ENCODE data around the gene MOGAT1. TPM values are rescaled to one million over a fixed set of nuclear protein-coding genes. Genes with fewer than 3 reads are reported as not detected.
"Not testable (repeated sequence)": the region's sequence is repeated elsewhere in the genome, so short reads cannot be mapped to it uniquely, and the experiment has no call there.

The MOGAT1 gene
- polyA plus RNA-seq, 6 donors from 2014 or later = not detected

GRCh38 chr2:222745836-222746559 is 74.5 kb downstream of the MOGAT1 start:
- Mint-ChIP-seq H3K36me3 (no peaks in the 10 kb centered on the region), H3K9me3 (peaks cover 0 to 5% (median 2%) of the 10 kb centered on the region in 7 donors), H3K4me1 (peaks cover 0 to 8% (median 6%) of the 10 kb centered on the region in 3 donors)

GRCh38 chr2:222747526-222748160 is 76.2 kb downstream of the MOGAT1 start:
- Mint-ChIP-seq H3K4me3 (no peak overlapping the region), H3K27ac (no peak overlapping the region), H3K4me1 (peaks cover 0 to 8% (median 8%) of the 10 kb centered on the region in 3 donors), H3K36me3 (peaks cover 0 to 6% of the 10 kb centered on the region in 2 donors), H3K27me3 (peaks cover 3 to 14% (median 12%) of the 10 kb centered on the region in 3 donors), H3K9me3 (peaks cover 0 to 17% (median 9%) of the 10 kb centered on the region in 7 donors)
- DNase-seq (no peak), ATAC-seq (ENCODE audit: low read depth in 2 of 2) (no peak)

More at GRCh38 chr2:222745836-222746559, 74.5 kb downstream of the MOGAT1 start:
- DNase-seq (no peak), ATAC-seq (ENCODE audit: low read depth in 2 of 2) (no peak)
- Mint-ChIP-seq H3K27ac (no peak overlapping the region), H3K4me3 (no peak overlapping the region), H3K27me3 (peaks cover 3 to 14% (median 12%) of the 10 kb centered on the region in 3 donors)

- peaks cover 0 to 5% (median 0%) of the 10 kb centered on the region in 3 donors for H3K4me1 Mint-ChIP-seq
- no peak overlapping the region for H3K4me3 Mint-ChIP-seq
- H3K9me3 Mint-ChIP-seq = peaks cover 0 to 18% (median 9%) of the 10 kb centered on the region in 7 donors
These were observed 79.1 kb downstream of the MOGAT1 start for GRCh38 chr2:222750533-222750932.

GRCh38 chr2:222751238-222751637 is 79.8 kb downstream of the MOGAT1 start:
- Mint-ChIP-seq H3K36me3 (peaks cover 0 to 6% of the 10 kb centered on the region in 2 donors), H3K27ac (peak overlapping the region in 1 of 6 donors; percentile 20)
- no peak for DNase-seq

More at GRCh38 chr2:222750533-222750932, 79.1 kb downstream of the MOGAT1 start:
- DNase-seq (no peak), ATAC-seq (ENCODE audit: low read depth in 2 of 2) (no peak)
- Mint-ChIP-seq H3K27me3 (peaks cover 0 to 10% (median 0%) of the 10 kb centered on the region in 3 donors), H3K27ac (no peak overlapping the region), H3K36me3 (peaks cover 0 to 6% of the 10 kb centered on the region in 2 donors)

GRCh38 chr2:222751821-222752719 is 80.6 kb downstream of the MOGAT1 start:
- ATAC-seq (ENCODE audit: low read depth in 2 of 2) = no peak
- Mint-ChIP-seq H3K27me3 (peaks cover 0 to 10% (median 0%) of the 10 kb centered on the region in 3 donors), H3K9me3 (peaks cover 0 to 18% (median 9%) of the 10 kb centered on the region in 7 donors), H3K4me3 (no peak overlapping the region), H3K36me3 (peaks cover 0 to 6% of the 10 kb centered on the region in 2 donors), H3K27ac (peak overlapping the region in 1 of 6 donors; percentile 44), H3K4me1 (peaks cover 0 to 5% (median 0%) of the 10 kb centered on the region in 3 donors)
- no peak for DNase-seq

More at GRCh38 chr2:222751238-222751637, 79.8 kb downstream of the MOGAT1 start:
- ATAC-seq (ENCODE audit: low read depth in 2 of 2) = peak; percentile 47 to 64
- H3K4me3 Mint-ChIP-seq = no peak overlapping the region
- peaks cover 0 to 10% (median 0%) of the 10 kb centered on the region in 3 donors for H3K27me3 Mint-ChIP-seq
- H3K4me1 Mint-ChIP-seq = peaks cover 0 to 5% (median 0%) of the 10 kb centered on the region in 3 donors
- peaks cover 0 to 18% (median 9%) of the 10 kb centered on the region in 7 donors for H3K9me3 Mint-ChIP-seq

- no peak for DNase-seq
- H3K4me1 Mint-ChIP-seq = peaks cover 0 to 5% (median 0%) of the 10 kb centered on the region in 3 donors
These were observed 81.3 kb downstream of the MOGAT1 start for GRCh38 chr2:222752746-222753145.

GRCh38 chr2:222753251-222753824 is 81.9 kb downstream of the MOGAT1 start:
- H3K9me3 Mint-ChIP-seq = peaks cover 0 to 18% (median 9%) of the 10 kb centered on the region in 7 donors
- DNase-seq (no peak), ATAC-seq (ENCODE audit: low read depth in 2 of 2) (no peak)
- peaks cover 0 to 6% of the 10 kb centered on the region in 2 donors for H3K36me3 Mint-ChIP-seq
- no peak overlapping the region for H3K4me3 Mint-ChIP-seq
- H3K4me1 Mint-ChIP-seq = peaks cover 0 to 5% (median 0%) of the 10 kb centered on the region in 3 donors
- H3K27ac Mint-ChIP-seq = no peak overlapping the region
- H3K27me3 Mint-ChIP-seq = peaks cover 0 to 9% (median 0%) of the 10 kb centered on the region in 3 donors

More at GRCh38 chr2:222752746-222753145, 81.3 kb downstream of the MOGAT1 start:
- no peak for ATAC-seq (ENCODE audit: low read depth in 2 of 2)
- peaks cover 0 to 10% (median 0%) of the 10 kb centered on the region in 3 donors for H3K27me3 Mint-ChIP-seq
- peak overlapping the region in 1 of 6 donors; percentile 57 for H3K27ac Mint-ChIP-seq
- peaks cover 0 to 6% of the 10 kb centered on the region in 2 donors for H3K36me3 Mint-ChIP-seq
- H3K9me3 Mint-ChIP-seq = peaks cover 0 to 18% (median 9%) of the 10 kb centered on the region in 7 donors
- no peak overlapping the region for H3K4me3 Mint-ChIP-seq

GRCh38 chr2:222754324-222754930 is 83.0 kb downstream of the MOGAT1 start:
- Mint-ChIP-seq H3K27me3 (peaks cover 0 to 5% (median 0%) of the 10 kb centered on the region in 3 donors), H3K4me3 (peak overlapping the region in 1 of 8 donors; percentile 13), H3K9me3 (peaks cover 0 to 18% (median 9%) of the 10 kb centered on the region in 7 donors), H3K27ac (no peak overlapping the region), H3K4me1 (peaks cover 0 to 5% (median 0%) of the 10 kb centered on the region in 3 donors), H3K36me3 (peaks cover 0 to 6% of the 10 kb centered on the region in 2 donors)
- no peak for ATAC-seq (ENCODE audit: low read depth in 2 of 2)
- no peak for DNase-seq

- peak overlapping the region in 1 of 6 donors; percentile 47 for H3K27ac Mint-ChIP-seq
- not testable (repeated sequence) for DNase-seq; H3K27me3 Mint-ChIP-seq; H3K4me1 Mint-ChIP-seq; H3K36me3 Mint-ChIP-seq; ATAC-seq (ENCODE audit: low read depth in 2 of 2); H3K4me3 Mint-ChIP-seq
- H3K9me3 Mint-ChIP-seq = peaks cover 0 to 18% (median 8%) of the 10 kb centered on the region in 7 donors
These were observed 84.1 kb downstream of the MOGAT1 start for GRCh38 chr2:222755593-222755992.

- Mint-ChIP-seq H3K36me3 (peaks cover 0 to 2% of the 10 kb centered on the region in 2 donors), H3K27ac (peak overlapping the region in 1 of 6 donors; percentile 5), H3K9me3 (peaks cover 0 to 13% (median 4%) of the 10 kb centered on the region in 7 donors), H3K4me1 (peaks cover 0 to 2% (median 0%) of the 10 kb centered on the region in 3 donors), H3K4me3 (no peak overlapping the region), H3K27me3 (peaks cover 0 to 5% (median 0%) of the 10 kb centered on the region in 3 donors)
- ATAC-seq (ENCODE audit: low read depth in 2 of 2) (no peak), DNase-seq (no peak)
These were observed 84.9 kb downstream of the MOGAT1 start for GRCh38 chr2:222756362-222756831.

GRCh38 chr2:222756951-222757650 is 85.6 kb downstream of the MOGAT1 start:
- DNase-seq (no peak), ATAC-seq (ENCODE audit: low read depth in 2 of 2) (no peak)
- H3K27me3 Mint-ChIP-seq = peaks cover 0 to 5% (median 4%) of the 10 kb centered on the region in 3 donors
- peaks cover 0 to 6% (median 0%) of the 10 kb centered on the region in 7 donors for H3K9me3 Mint-ChIP-seq
- peak overlapping the region in 1 of 6 donors; percentile 5 for H3K27ac Mint-ChIP-seq
- H3K36me3 Mint-ChIP-seq = no peaks in the 10 kb centered on the region
- H3K4me3 Mint-ChIP-seq = no peak overlapping the region
- H3K4me1 Mint-ChIP-seq = peaks cover 0 to 2% (median 0%) of the 10 kb centered on the region in 3 donors

Data from naive B cell (primary cell).